GM21367 (cell line): Measurements from ENCODE around the gene LGMN.
"Not testable (repeated sequence)": the region's sequence is repeated elsewhere in the genome, so short reads cannot be mapped to it uniquely, and the experiment has no call there.

Source experiments
- ATAC-seq: cut with Tn5 transposase; IDR thresholded peaks from one replicate; pipeline ENCODE4 v1.9.1; 2021; ENCODE audit not compliant: unreplicated experiment

Gene LGMN

GRCh38 chr14:92728759-92729364 lies 19.6 kb downstream of the LGMN start:
- peak; percentile 74 for ATAC-seq

- ATAC-seq, result no peak
Observed at GRCh38 chr14:92726933-92727262, 21.5 kb downstream of the LGMN start.

- no peak for ATAC-seq
Observed at GRCh38 chr14:92726135-92726932, 22.1 kb downstream of the LGMN start.

GRCh38 chr14:92724516-92725340 lies 23.7 kb downstream of the LGMN start:
- ATAC-seq, result no peak

GRCh38 chr14:92719890-92720323 lies 28.5 kb downstream of the LGMN start:
- ATAC-seq, result no peak

- no peak for ATAC-seq
Observed at GRCh38 chr14:92719421-92719820, 29.0 kb downstream of the LGMN start.

GRCh38 chr14:92718664-92719063 lies 29.8 kb downstream of the LGMN start:
- ATAC-seq, result no peak

GRCh38 chr14:92717571-92718042 lies 30.8 kb downstream of the LGMN start:
- ATAC-seq, result no peak

- ATAC-seq, result no peak
Observed at GRCh38 chr14:92716131-92716530, 32.3 kb downstream of the LGMN start.

- ATAC-seq, result not testable (repeated sequence)
Observed at GRCh38 chr14:92714739-92715307, 33.6 kb downstream of the LGMN start.

- ATAC-seq, result no peak
Observed at GRCh38 chr14:92712654-92713051, 35.8 kb downstream of the LGMN start.

- no peak for ATAC-seq
Observed at GRCh38 chr14:92711976-92712653, 36.3 kb downstream of the LGMN start.

GRCh38 chr14:92710001-92710341 lies 38.5 kb downstream of the LGMN start:
- no peak for ATAC-seq

GRCh38 chr14:92709340-92710000 lies 39.0 kb downstream of the LGMN start:
- no peak for ATAC-seq

GRCh38 chr14:92706386-92706785 lies 42.0 kb downstream of the LGMN start:
- no peak for ATAC-seq

- ATAC-seq, result no peak
Observed at GRCh38 chr14:92704821-92705220, 43.6 kb downstream of the LGMN start.

GRCh38 chr14:92704036-92704804 lies 44.2 kb downstream of the LGMN start:
- peak; percentile 93 for ATAC-seq

- ATAC-seq, result no peak
Observed at GRCh38 chr14:92703516-92703915, 44.9 kb downstream of the LGMN start.

- no peak for ATAC-seq
Observed at GRCh38 chr14:92702441-92702918, 45.9 kb downstream of the LGMN start.
